Measurements from ENCODE around the gene MTMR12.
"Not testable (repeated sequence)": the region's sequence is repeated elsewhere in the genome, so short reads cannot be mapped to it uniquely, and the experiment has no call there.

MTMR12 gene

GRCh38 chr5:32317041-32317440 lies 4.3 kb upstream of the MTMR12 start:
- Histone ChIP-seq H3K27me3 (ENCODE audit: insufficient read depth, poor library complexity, severe bottlenecking) (no peaks in the 10 kb centered on the region), H3K4me1 (ENCODE audit: insufficient read depth, poor library complexity, severe bottlenecking) (no peaks in the 10 kb centered on the region), H3K4me3 (ENCODE audit: severe bottlenecking) (no peak overlapping the region), H3K9me3 (ENCODE audit: severe bottlenecking) (peaks cover 2% of the 10 kb centered on the region), H3K36me3 (ENCODE audit: low read depth) (no peaks in the 10 kb centered on the region), H3K27ac (ENCODE audit: poor library complexity, severe bottlenecking) (no peak overlapping the region)
- ATAC-seq (ENCODE audit: low read depth), result no peak
- TF ChIP-seq CTCF (IDR thresholded peaks at IDR 0.05; ENCODE audit: poor library complexity, severe bottlenecking), result no peak
- no peak for DNase-seq (ENCODE audit: low spot score)

- Histone ChIP-seq H3K27ac (ENCODE audit: poor library complexity, severe bottlenecking) (no peak overlapping the region), H3K27me3 (ENCODE audit: insufficient read depth, poor library complexity, severe bottlenecking) (no peaks in the 10 kb centered on the region), H3K4me3 (ENCODE audit: severe bottlenecking) (no peak overlapping the region), H3K9me3 (ENCODE audit: severe bottlenecking) (no peaks in the 10 kb centered on the region), H3K4me1 (ENCODE audit: insufficient read depth, poor library complexity, severe bottlenecking) (no peaks in the 10 kb centered on the region), H3K36me3 (ENCODE audit: low read depth) (no peaks in the 10 kb centered on the region)
- DNase-seq (ENCODE audit: low spot score) (no peak), ATAC-seq (ENCODE audit: low read depth) (no peak)
- no peak for TF ChIP-seq CTCF (IDR thresholded peaks at IDR 0.05; ENCODE audit: poor library complexity, severe bottlenecking)
Observed at GRCh38 chr5:32315221-32316014, 2.7 kb upstream of the MTMR12 start.

GRCh38 chr5:32314658-32315057 lies 1.9 kb upstream of the MTMR12 start:
- Histone ChIP-seq H3K4me1 (ENCODE audit: insufficient read depth, poor library complexity, severe bottlenecking) (no peaks in the 10 kb centered on the region), H3K9me3 (ENCODE audit: severe bottlenecking) (no peaks in the 10 kb centered on the region), H3K27ac (ENCODE audit: poor library complexity, severe bottlenecking) (no peak overlapping the region), H3K27me3 (ENCODE audit: insufficient read depth, poor library complexity, severe bottlenecking) (no peaks in the 10 kb centered on the region), H3K4me3 (ENCODE audit: severe bottlenecking) (no peak overlapping the region), H3K36me3 (ENCODE audit: low read depth) (no peaks in the 10 kb centered on the region)
- DNase-seq (ENCODE audit: low spot score) (no peak), ATAC-seq (ENCODE audit: low read depth) (no peak)
- TF ChIP-seq CTCF (IDR thresholded peaks at IDR 0.05; ENCODE audit: poor library complexity, severe bottlenecking), result no peak

- H3K36me3 ChIP-seq (ENCODE audit: low read depth); H3K4me3 ChIP-seq (ENCODE audit: severe bottlenecking); H3K27me3 ChIP-seq (ENCODE audit: insufficient read depth, poor library complexity, severe bottlenecking); DNase-seq (ENCODE audit: low spot score); H3K9me3 ChIP-seq (ENCODE audit: severe bottlenecking); ATAC-seq (ENCODE audit: low read depth); H3K27ac ChIP-seq (ENCODE audit: poor library complexity, severe bottlenecking); H3K4me1 ChIP-seq (ENCODE audit: insufficient read depth, poor library complexity, severe bottlenecking): not testable (repeated sequence)
Observed at GRCh38 chr5:32314152-32314488, 1.4 kb upstream of the MTMR12 start.

DNA sequence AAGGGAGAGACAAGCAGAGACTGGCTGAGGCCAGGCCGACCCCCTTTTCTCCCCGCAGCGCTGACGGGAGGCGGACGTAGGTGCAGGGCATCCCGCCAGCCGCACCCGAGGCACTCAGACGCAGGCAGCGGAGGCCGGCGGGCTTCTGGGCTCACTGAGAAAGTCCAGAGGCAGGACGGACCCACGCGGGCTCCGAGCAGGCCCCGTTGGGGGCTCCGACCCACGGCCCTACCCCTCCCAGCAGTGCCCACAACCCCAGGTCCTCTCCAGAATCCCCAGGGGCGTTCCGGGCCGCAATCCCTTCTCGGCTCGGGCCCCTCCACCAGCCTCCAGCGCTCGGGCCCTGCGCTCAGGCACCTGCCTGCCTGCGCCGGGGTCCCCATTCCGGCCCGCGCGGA lies 543 bp downstream of the MTMR12 start:
- ATAC-seq (ENCODE audit: low read depth), result peak; percentile 34
- H3K9me3 ChIP-seq (ENCODE audit: severe bottlenecking), result no peaks in the 10 kb centered on the region
- no peak for DNase-seq (ENCODE audit: low spot score)
- no peaks in the 10 kb centered on the region for H3K27me3 ChIP-seq (ENCODE audit: insufficient read depth, poor library complexity, severe bottlenecking)
- H3K36me3 ChIP-seq (ENCODE audit: low read depth), result no peaks in the 10 kb centered on the region
- no peak for TF ChIP-seq CTCF (IDR thresholded peaks at IDR 0.05; ENCODE audit: poor library complexity, severe bottlenecking)
- H3K4me1 ChIP-seq (ENCODE audit: insufficient read depth, poor library complexity, severe bottlenecking), result no peaks in the 10 kb centered on the region
- H3K27ac ChIP-seq (ENCODE audit: poor library complexity, severe bottlenecking), result peak overlapping the region; percentile 56
- H3K4me3 ChIP-seq (ENCODE audit: severe bottlenecking), result peak overlapping the region; percentile 86

Data from RWPE2 (cell line).